Aorta (tissue), 5 donors: ENCODE measurements around the gene SPATA25. TPM values are rescaled to one million over a fixed set of nuclear protein-coding genes. Genes with fewer than 3 reads are reported as not detected.
"Not testable (repeated sequence)": the region's sequence is repeated elsewhere in the genome, so short reads cannot be mapped to it uniquely, and the experiment has no call there.

Source experiments
- ATAC-seq: fragments of 200-7000 bp; cut with Tn5 transposase; one replicate; pipeline ENCODE4 v1.9.1; 2022; ENCODE audit warnings: moderate library complexity; ENCODE audit not compliant: low FRiP score
- DNase-seq, 2 donors: peaks; one replicate each; pipeline ENCODE4 v3.0.0-alpha.2; 2020
- H3K27ac ChIP-seq, 2 donors: one replicate each; pipeline ENCODE4 v1.5.1; 2013; ENCODE audit warnings: low read length in 2 of 2, mild to moderate bottlenecking in 2 of 2, moderate library complexity in 2 of 2, control low read depth in 1 of 2, inconsistent platforms in 1 of 2, low read depth in 1 of 2
- H3K27me3 ChIP-seq, 2 donors: one replicate each; pipeline ENCODE4 v1.6.1; 2013; ENCODE audit warnings: control low read depth in 1 of 2, low read length in 1 of 2, mild to moderate bottlenecking in 1 of 2, moderate library complexity in 1 of 2; ENCODE audit not compliant: insufficient read depth in 2 of 2, control insufficient read depth in 1 of 2
- H3K36me3 ChIP-seq, 2 donors: one replicate each; pipeline ENCODE4 v1.6.1; 2013; ENCODE audit warnings: control low read depth in 1 of 2, low read length in 1 of 2, mild to moderate bottlenecking in 1 of 2; ENCODE audit not compliant: insufficient read depth in 2 of 2, control insufficient read depth in 1 of 2
- H3K4me1 ChIP-seq, 2 donors: one replicate each; pipeline ENCODE4 v1.6.1; 2013; ENCODE audit warnings: low read length in 2 of 2, control low read depth in 1 of 2, mild to moderate bottlenecking in 1 of 2, moderate library complexity in 1 of 2; ENCODE audit not compliant: insufficient read depth in 2 of 2, control insufficient read depth in 1 of 2
- H3K4me3 ChIP-seq, 2 donors: one replicate each; pipeline ENCODE4 v1.5.1; 2013; ENCODE audit warnings: low read length in 2 of 2, control low read depth in 1 of 2, mild to moderate bottlenecking in 1 of 2
- H3K9me3 ChIP-seq: one replicate; pipeline ENCODE4 v1.6.1; 2013; ENCODE audit warnings: mild to moderate bottlenecking, low read length; ENCODE audit not compliant: control insufficient read depth
- WGBS, 2 donors: extraction: QIAGEN DNeasy Blood & Tissue Kit; methylation state at CpG; one replicate each; pipeline ENCODE4 v1.1.7; 2013; 5-methylcytosine and 5-hydroxymethylcytosine counted together
- intact Hi-C, 2 donors: fragments of 100-400 bp; cut with DNase I; formaldehyde crosslinking; loops; one replicate each; pipeline versions ENCODE4 v1.14.2 to v1.15.0; 2022
- long read RNA-seq, 2 donors: library from polyadenylated mRNA; unstranded; transcript quantifications; one replicate each; pipeline ENCODE4 v2.0.0, GENCODE V29; 2020 to 2021
- polyA plus RNA-seq, 2 donors: library from polyadenylated mRNA; stranded (reverse); fragments of 200-250 nt; gene quantifications; one replicate each; pipeline ENCODE4 v1.2.3, GENCODE V29; 2013
- total RNA-seq, 2 donors: library from RNA; stranded (reverse); fragmentation: NEBNext Ultra II Directional; extraction: Animal tissue kit (Norgen Biotek cat#: 25700); gene quantifications; one replicate each; pipeline ENCODE4 v1.2.1, GENCODE V29; 2021
- donor health status: healthy with polysubstance abuse.
- donor health status: Bipolar disorder and iron deficiency.
- donor health status: DM: no; HTN: no; CAD: no.
- donor health status: DM: no; HTN: no; CAD: no.
- donor health status: DM: yes; HTN: yes; CAD: no.

Gene SPATA25
- total RNA-seq (1 to 10 TPM; 2.9 to 8.6 TPM), polyA plus RNA-seq (1 to 10 TPM in 1 of 2 donors, not detected in 1; 2.3 TPM)
- long read RNA-seq, donor 1, partial matches to known transcripts, result 0 of 1 reads
- long read RNA-seq, donor 1, other reads (novel, unspliced or antisense), result 1 of 1 reads
- long read RNA-seq, donor 2, result 0 reads

GRCh38 chr20:45887346-45887715, at the start of gene SPATA25:
TSS of gene SPATA25 (minus strand) at chr20:45887622. CDS start at chr20:45887590, 32 bp downstream.
- H3K4me1 ChIP-seq, result no peaks in the 10 kb centered on the region
- peaks cover 0 to 2% of the 10 kb centered on the region in 2 donors for H3K36me3 ChIP-seq
- no peak within 1 kb of the TSS for H3K4me3 ChIP-seq
- H3K27me3 ChIP-seq, result no peaks in the 10 kb centered on the region
- intact Hi-C loops, result loop anchor here in 1 of 2 donors (10.0 kb wide), 1 partner anchor 53 kb away; the partner anchor contains the start of gene SNX21
- DNase-seq (peak in 1 of 2 donors; percentile 28), ATAC-seq (no peak)
- H3K27ac ChIP-seq, result no peak within 1 kb of the TSS
- WGBS, 2 donors, result 91 to 95% methylated on average over 8 of the region's 8 CpGs
- no peaks in the 10 kb centered on the region for H3K9me3 ChIP-seq

DNA sequence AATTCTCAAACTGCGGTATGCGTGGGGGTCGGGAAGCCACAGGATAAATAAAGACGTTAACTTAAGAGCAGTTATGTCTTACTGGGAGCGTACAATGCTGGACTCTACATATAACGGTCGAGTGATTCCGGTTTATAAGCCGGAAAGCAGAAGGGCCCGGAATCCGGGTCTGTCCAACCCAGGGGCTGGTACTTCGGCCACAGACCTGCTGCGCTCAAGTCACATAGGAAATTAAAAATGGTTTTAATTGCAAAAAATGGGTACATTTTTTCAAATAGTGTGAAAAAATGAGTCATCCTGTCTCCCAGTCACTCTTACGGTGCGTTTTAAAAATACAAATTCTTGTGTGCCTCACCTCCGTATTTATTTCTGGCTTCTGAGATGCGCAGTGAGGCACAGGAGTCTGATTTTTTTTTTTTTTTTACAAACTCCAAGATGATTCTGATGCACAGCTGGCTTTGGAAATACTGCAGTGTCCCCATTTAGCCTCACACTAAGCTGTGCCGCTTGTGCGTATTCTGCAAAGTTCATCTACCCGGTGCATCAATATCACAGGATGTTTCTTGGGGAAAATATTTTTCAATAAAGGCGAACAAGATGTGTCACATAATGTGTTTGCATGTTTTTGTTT, 48.1 kb upstream of the SPATA25 start:
- Histone ChIP-seq H3K4me1 (no peaks in the 10 kb centered on the region), H3K9me3 (no peaks in the 10 kb centered on the region), H3K27ac (peak overlapping the region; percentile 33 to 34), H3K36me3 (peaks cover 0 to 14% of the 10 kb centered on the region in 2 donors), H3K27me3 (no peaks in the 10 kb centered on the region), H3K4me3 (peak overlapping the region; percentile 45 to 72)
- WGBS, 2 donors, result 10% methylated on average over 21 of the region's 21 CpGs
- intact Hi-C loops, result loop anchor here (1.0 to 10.0 kb wide), 4 partner anchors 23 to 141 kb away; partner anchors contain the start of genes DNTTIP1 (in 1 of the 2), PLTP (in 1 of the 2), WFDC3 (in 1 of the 2) and ZNF335 (in 1 of the 2)
- ATAC-seq, result no peak
- no peak for DNase-seq

DNA sequence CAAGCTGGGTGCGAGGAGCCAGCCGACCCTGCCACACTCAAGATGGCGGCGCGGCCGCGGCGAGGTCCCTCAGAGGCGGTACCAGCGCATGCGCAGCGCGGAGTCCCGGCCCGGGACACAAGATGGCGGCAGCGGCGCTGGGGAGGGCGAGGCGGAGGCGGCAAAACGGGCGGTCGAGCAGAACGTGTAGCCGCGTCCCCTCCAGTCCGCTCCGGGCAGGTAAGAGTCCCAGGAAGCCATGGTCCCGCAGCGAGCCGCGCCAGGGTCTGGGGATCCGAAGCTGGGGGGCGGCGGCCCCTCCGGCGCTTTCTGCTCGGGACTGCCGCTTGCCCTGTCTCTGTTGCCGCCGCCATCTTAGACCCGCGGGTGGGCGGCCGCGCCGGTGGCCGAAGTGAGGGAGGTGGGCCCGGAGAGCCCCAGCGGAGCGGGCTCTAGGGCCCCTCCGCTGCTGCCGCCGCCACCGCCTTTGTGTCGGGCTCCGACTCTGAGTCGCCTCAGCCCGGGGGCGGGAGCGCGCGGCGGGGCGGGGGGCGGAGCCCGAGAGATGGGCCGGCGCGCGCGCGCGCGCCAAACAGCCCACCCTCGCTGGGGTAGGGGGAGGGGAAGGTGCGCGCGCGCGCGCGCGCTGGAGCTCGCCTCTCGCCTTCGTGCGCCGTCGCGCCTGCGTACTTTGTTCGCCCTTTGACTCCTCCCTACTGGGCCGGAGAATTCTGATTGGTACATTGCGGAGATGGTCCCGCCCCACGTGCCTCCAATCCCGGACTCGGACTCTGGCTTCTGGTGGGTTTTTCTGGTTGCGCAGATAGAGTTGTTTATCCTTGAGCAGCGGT, 47.4 kb upstream of the SPATA25 start, which contains the start of gene PCIF1:
Gene PCIF1 (plus strand): TSS at position 98 of the 830 bp plus-strand sequence. CDS start 4,317 bp downstream, outside the sequence.
- Histone ChIP-seq H3K4me3 (peak within 1 kb of the TSS; percentile 59 to 77), H3K27me3 (no peaks in the 10 kb centered on the region), H3K9me3 (no peaks in the 10 kb centered on the region), H3K36me3 (peaks cover 0 to 13% of the 10 kb centered on the region in 2 donors), H3K4me1 (no peaks in the 10 kb centered on the region), H3K27ac (peak within 1 kb of the TSS; percentile 80 to 81)
- WGBS, 2 donors, result 0% methylated on average over 64 to 102 of the region's 102 CpGs
- DNase-seq (peak; percentile 99), ATAC-seq (peak; percentile 96)
- intact Hi-C loops, result loop anchor here (1.0 to 10.0 kb wide), 5 partner anchors 22 to 140 kb away; partner anchors contain the start of genes CTSA (in 1 of the 2), DNTTIP1 (in 1 of the 2), NEURL2 (in 1 of the 2) and PLTP (in 1 of the 2)

DNA sequence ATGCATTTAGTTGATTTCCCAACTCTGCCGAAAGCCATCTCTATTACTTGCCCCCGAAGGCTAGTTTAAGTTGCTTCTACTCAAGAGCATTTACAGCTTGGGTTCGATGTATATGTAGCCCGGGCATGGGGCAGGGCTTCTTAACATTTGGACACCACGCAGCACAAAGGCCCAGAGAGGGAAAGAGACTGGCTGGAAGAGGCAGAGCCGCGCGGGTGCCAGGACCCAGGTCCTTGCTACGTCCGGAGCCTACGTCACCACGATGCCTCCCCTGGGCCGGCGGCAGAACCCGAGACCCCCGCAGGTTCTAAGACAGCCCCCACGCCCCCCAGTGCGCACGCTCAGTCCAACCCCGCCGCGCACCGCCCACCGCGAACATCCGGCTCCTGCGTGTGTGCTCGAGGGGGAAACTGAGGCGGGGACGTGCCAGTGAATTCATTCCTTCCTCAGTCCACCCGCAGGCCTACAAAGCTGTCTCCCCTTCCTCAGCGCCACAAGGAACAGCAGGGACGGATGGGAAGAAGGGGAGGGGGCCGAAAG, 46.7 kb upstream of the SPATA25 start:
- ATAC-seq (peak; percentile 56), DNase-seq (peak; percentile 78 to 87)

DNA sequence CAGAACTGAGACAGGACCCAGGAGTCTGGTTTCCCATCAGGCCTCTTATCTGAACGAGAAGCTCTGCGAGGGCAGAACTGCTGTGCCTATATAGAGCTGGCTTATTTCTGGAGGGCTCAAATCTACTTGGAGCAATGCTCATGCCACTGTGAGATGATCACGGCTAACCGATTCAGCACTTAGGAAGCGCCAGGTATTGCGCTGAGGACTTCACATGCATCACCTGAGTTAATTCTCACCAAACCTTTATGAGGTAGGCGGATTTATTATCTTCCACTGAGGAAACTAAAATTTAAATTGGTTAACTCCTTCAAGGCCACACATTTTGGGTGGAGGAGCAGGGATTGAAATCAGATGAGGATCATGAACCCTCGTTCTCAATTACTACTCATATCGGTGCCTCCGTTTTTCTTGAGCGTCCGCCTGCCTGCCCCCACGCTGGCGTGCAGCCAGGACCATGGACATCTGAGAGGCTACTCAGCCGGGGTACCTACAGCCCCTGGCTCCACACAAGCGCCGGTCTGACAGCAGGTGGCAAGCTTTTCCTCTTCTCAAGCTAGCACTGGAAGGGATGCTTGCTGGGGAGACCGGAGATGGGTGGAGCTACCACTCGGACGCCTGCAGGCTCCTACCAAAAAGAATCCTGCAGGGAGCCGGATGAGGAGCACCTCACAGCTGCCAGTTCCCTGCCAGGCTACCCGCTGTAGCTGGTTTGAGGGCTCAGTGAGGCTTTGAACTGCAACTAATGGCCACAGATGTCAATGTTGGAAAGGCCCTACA, 46.0 kb upstream of the SPATA25 start:
- intact Hi-C loops, result loop anchor here (1.0 to 10.0 kb wide), 3 partner anchors 37 to 139 kb away; partner anchors contain the start of genes CTSA (in 1 of the 2), DNTTIP1 (in 1 of the 2), NEURL2 (in 1 of the 2) and WFDC3 (in 1 of the 2)
- Histone ChIP-seq H3K4me3 (peak overlapping the region; percentile 29 to 59), H3K36me3 (peaks cover 0 to 2% of the 10 kb centered on the region in 2 donors), H3K9me3 (no peaks in the 10 kb centered on the region), H3K4me1 (no peaks in the 10 kb centered on the region), H3K27ac (peak overlapping the region in 1 of 2 donors; percentile 80), H3K27me3 (no peaks in the 10 kb centered on the region)
- DNase-seq (peak; percentile 85 to 86), ATAC-seq (peak; percentile 41)
- WGBS, 2 donors, result 23% methylated on average over 22 of the region's 22 CpGs

More for the DNA sequence above, 46.7 kb upstream of the SPATA25 start:
- H3K4me3 ChIP-seq, result peak overlapping the region; percentile 29 to 59
- 0% methylated on average over 28 to 34 of the region's 34 CpGs for WGBS, 2 donors
- no peaks in the 10 kb centered on the region for H3K9me3 ChIP-seq
- peak overlapping the region in 1 of 2 donors; percentile 80 for H3K27ac ChIP-seq
- H3K27me3 ChIP-seq, result no peaks in the 10 kb centered on the region
- H3K36me3 ChIP-seq, result peaks cover 0 to 7% of the 10 kb centered on the region in 2 donors
- no peaks in the 10 kb centered on the region for H3K4me1 ChIP-seq
- intact Hi-C loops, result loop anchor here (1.0 to 10.0 kb wide), 3 partner anchors 37 to 139 kb away; partner anchors contain the start of genes CTSA (in 1 of the 2), DNTTIP1 (in 1 of the 2), NEURL2 (in 1 of the 2) and WFDC3 (in 1 of the 2)

GRCh38 chr20:45931680-45932079, 44.3 kb upstream of the SPATA25 start:
- intact Hi-C loops, result loop anchor here in 1 of 2 donors (10.0 kb wide), 1 partner anchor 137 kb away; the partner anchor contains the start of genes DNTTIP1 and WFDC3
- not testable (repeated sequence) for H3K4me3 ChIP-seq, ATAC-seq, H3K9me3 ChIP-seq, H3K4me1 ChIP-seq, H3K36me3 ChIP-seq, H3K27ac ChIP-seq, H3K27me3 ChIP-seq, DNase-seq
- 95 to 96% methylated on average over 16 to 17 of the region's 17 CpGs for WGBS, 2 donors

DNA sequence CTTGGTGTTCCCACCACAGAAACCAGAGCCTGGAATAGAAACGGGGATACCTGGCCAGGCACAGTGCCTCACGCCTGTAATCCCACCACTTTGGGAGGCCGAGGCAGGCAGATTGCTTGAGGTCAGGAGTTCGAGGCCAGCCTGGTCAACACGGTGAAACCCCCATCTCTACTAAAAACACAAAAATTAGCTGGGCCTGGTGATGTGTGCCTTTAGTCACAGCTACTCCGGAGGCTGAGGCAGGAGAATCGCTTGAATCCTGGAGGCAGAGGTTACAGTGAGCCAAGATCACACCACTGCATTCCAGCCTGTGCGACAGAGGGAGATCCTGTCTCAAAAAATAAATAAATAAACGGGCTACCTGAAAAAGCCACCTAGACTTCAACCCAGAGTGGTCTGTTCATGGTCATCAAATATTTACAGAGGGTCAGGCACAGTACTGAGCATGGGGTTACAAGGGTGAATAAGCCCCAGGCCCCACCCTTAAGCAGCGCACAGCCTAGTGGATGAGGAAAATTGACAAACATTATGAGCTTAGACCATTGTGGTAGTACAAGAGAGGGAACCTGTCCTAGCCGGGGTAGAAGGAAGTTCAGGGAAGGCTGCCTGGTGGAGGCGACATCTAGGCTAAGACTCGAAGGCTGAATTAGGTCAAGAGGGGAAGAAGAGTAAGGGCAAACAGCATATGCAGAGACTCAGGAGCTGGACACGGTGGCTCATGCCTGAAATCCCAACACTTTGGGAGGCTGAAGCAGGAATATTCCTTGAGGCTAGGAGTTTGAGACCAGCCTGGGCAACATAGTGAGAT, 39.9 kb upstream of the SPATA25 start:
- Histone ChIP-seq H3K36me3 (no peaks in the 10 kb centered on the region), H3K4me3 (no peak overlapping the region), H3K9me3 (no peaks in the 10 kb centered on the region), H3K27me3 (no peaks in the 10 kb centered on the region), H3K4me1 (no peaks in the 10 kb centered on the region), H3K27ac (no peak overlapping the region)
- ATAC-seq (no peak), DNase-seq (no peak)
- intact Hi-C loops, result no loop called here
- WGBS, 2 donors, result 81 to 83% methylated on average over 14 of the region's 14 CpGs
